Left lobe of liver (tissue), 2 donors: ENCODE results near the gene INTS6. TPM values are rescaled to one million over a fixed set of nuclear protein-coding genes. Genes with fewer than 3 reads are reported as not detected.
"Not testable (repeated sequence)": the region's sequence is repeated elsewhere in the genome, so short reads cannot be mapped to it uniquely, and the experiment has no call there.

Experiments
- ATAC-seq: fragments of 200-7000 bp; cut with Tn5 transposase; one replicate; pipeline ENCODE4 v1.9.1; 2020; ENCODE audit warnings: mild to moderate bottlenecking, moderate library complexity
- DNase-seq: peaks from one replicate; pipeline ENCODE4 v3.0.0-alpha.2; 2020; ENCODE audit warnings: low spot score
- total RNA-seq: library from RNA; stranded (reverse); gene quantifications from one replicate; pipeline ENCODE4 v1.2.1, GENCODE V29; 2021
- donor health status: DM: no; HTN: no; CAD: no; lungs with moderate emphysema.
- donor health status: DM: no; HTN: yes; CAD: no.

The INTS6 gene
- total RNA-seq, 1 donor from 2014 or later, result 20.6 TPM

- DNase-seq (no peak), ATAC-seq (peak; percentile 40)
These were observed 33.7 kb downstream of the INTS6 start for GRCh38 chr13:51419001-51419636.

DNA sequence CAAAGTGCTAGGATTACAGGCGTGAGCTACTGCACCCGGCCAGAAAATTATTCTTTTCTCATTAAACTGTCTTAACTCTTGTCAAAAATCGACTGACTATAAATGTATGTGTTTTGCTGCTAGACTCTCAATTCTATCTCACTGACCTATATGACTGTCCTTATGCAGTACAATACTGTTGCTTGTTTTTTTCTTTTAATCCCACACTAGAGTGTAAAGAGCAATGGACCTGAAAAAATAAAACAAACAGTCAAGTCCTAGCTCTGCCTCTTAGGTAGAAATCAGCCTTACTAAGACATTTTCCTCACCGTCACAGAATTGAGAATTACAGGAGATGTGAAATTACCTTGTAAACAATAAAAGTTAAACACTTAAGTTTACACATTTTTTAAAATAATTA is 35.1 kb downstream of the INTS6 start:
- DNase-seq, result no peak
- no peak for ATAC-seq

DNA sequence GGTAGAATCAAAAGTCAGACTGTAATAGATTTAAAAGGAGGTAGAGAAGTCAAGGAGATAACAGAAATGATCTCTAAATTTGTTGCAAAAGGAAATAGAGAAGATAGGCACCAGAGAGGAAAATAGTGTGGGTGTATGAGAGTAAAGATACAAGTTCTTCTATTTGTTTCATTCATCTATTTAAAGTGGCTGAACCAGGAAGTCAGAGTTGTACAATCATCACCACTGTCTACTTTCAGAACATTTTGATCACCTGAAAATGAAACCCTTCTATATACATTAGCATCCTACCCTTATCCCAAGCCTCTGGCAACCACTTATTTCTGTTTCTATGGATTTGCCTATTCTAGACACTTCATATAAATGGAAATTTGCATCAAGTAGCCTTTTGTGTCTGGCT is 36.7 kb downstream of the INTS6 start:
- DNase-seq (no peak), ATAC-seq (peak; percentile 22)

DNA sequence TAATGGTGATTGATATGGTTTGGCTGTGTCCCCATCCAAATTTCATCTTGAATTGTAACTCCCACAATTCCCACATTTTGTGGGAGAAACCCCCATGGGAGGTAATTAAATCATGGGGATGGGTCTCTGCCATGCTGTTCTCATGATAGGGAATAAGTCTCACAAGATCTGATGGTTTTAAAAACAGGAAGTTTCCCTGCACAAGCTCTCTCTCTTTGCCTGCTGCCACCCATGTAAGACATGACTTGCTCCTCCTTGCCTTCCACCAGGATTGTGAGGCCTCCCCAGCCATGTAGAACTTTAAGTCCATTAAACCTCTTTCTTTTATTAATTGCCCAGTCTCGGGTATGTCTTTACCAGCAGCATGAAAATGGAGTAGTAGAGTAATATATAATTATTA is 37.5 kb downstream of the INTS6 start:
- ATAC-seq, DNase-seq: not testable (repeated sequence)

GRCh38 chr13:51412431-51412830 is 40.4 kb downstream of the INTS6 start:
- DNase-seq (no peak), ATAC-seq (no peak)

GRCh38 chr13:51405176-51405575 is 47.7 kb downstream of the INTS6 start:
- no peak for ATAC-seq
- DNase-seq, result no peak

DNA sequence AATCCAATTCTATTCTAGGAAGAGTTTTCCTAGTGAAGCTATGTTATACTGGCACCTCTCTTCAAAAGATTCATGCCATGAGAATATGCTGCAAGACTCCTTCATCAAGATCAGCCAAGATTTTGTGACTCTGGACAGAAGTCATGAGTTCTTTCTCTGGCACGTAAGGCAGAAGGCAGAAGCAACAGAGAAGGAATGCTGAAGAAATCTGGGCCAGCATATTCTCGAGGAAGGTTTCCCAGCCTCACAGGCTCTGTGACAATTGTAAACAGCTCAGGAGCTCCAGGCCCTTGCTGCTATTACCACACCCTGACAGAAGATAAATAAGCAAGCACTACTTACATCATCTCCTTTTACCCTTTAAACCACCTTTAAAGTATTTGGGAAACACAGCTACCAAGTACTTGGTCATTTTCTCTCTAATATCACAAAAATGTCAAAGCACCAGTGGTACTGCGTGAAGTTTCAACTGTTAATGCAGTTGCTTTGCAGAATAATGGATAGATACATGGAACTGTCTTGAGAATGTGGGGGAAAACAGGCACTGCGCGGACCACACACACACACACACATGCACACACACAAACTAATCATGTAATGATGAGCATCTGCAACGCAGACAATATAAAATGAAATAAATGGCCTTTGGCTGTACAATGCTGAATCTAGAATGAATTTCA is 55.4 kb downstream of the INTS6 start:
- ATAC-seq, result peak; percentile 85
- DNase-seq, result no peak

- DNase-seq, result no peak
- no peak for ATAC-seq
These were observed 56.5 kb downstream of the INTS6 start for GRCh38 chr13:51396352-51396751.

- DNase-seq (no peak), ATAC-seq (no peak)
These were observed 58.1 kb downstream of the INTS6 start for GRCh38 chr13:51394724-51395123.

- no peak for ATAC-seq
- DNase-seq, result no peak
These were observed 67.7 kb downstream of the INTS6 start for GRCh38 chr13:51385114-51385513.

GRCh38 chr13:51380269-51380668 is 72.6 kb downstream of the INTS6 start:
- ATAC-seq (no peak), DNase-seq (no peak)

GRCh38 chr13:51373451-51373850 is 79.4 kb downstream of the INTS6 start:
- ATAC-seq (no peak), DNase-seq (no peak)

DNA sequence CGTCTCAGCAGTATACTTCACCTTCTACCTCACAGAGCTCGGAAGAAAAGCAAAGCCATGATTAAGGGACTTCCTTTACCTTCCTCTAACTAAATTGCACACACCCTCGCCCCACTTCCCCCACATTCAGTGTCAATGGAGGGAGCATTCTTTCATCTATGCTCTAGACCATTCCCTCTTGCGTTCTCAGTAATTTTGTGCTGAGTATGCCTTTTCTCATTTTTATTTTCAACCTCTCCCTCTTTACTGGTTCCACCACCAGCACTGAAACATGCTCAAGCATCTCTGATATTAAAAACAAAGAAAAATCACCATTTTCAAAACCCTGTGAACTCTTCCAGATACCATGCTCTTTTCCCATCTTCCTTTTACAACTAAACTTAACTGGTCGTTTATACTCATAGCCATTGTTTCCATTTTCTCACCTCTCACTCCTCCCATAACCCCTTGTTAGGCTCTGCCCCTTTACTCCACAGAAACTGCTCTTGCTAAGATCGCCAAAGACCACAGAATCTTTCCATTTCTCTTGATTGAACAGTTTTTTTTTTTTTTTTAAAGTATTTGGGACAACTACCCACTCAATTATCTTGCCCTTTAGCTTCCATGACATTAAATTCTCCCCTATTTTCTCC is 81.0 kb downstream of the INTS6 start:
- no peak for ATAC-seq
- DNase-seq, result no peak

GRCh38 chr13:51370811-51371210 is 82.0 kb downstream of the INTS6 start:
- DNase-seq (no peak), ATAC-seq (no peak)

DNA sequence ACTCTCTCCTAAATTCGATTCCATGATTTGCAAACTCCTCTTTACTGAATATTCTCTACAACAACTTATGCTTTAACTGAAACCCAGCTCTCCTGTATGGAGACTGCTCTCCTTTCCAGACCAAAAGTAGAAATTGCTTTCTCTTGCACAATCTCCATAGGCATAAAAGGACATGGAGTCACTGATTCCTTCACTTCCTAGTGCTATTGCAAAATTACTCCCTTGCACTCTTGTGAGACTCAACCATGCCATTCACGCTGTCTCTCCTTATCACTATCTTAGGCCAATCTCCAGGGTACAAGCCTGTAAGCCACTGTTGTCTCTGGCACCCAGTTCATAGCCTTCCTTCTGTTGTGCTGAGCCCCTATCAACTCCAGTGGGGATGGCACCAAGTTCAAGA is 82.7 kb downstream of the INTS6 start:
- peak; percentile 26 for ATAC-seq
- DNase-seq, result no peak

DNA sequence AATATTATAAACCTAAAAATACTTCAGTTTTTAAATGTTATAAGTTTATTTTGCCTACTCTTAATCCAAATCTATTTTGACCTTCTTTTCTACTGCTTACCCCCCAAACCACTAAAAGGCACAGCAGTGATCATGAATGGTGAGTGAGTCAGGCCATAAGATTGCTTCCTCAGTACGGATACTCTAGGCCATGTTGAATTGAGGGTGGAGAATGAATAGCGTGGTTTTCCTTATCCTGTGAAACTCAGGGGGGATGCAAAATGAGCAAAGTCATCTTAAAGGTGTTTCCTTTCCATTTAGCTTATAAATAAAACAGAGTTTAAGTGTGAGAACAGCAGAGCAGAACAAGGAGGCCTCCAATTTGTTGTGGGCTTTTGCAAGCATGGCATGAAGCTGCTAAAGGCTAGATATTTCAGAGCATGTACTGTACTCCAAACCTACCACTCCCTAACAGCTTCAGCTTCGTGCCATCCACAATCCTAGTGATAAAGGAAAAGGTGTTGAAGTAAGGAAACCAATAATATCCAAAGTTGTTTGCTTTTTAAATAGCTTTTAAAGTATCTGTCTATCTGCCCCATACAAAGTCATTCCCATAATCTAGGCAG is 88.3 kb downstream of the INTS6 start:
- no peak for DNase-seq
- no peak for ATAC-seq

DNA sequence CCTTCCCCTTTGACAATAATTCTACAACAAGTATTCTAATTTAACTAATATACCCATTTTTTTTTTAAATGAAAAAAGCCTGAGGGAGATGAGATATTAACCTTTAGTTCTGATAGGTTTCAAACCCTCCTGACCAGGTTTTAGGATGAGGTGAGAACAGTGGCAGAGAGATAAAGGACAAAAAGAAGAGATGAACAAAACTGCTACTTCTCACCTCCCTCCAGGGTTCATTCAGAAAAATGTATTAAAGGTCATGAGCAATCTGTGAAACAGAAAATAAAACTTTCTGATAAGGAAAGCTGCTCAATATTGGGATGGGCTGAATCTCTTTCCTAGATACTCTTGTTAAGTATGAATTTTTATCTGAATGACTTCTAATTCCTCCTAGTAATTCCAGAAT is 89.2 kb downstream of the INTS6 start:
- ATAC-seq, result no peak
- DNase-seq, result no peak

GRCh38 chr13:51361106-51361505 is 91.7 kb downstream of the INTS6 start:
- ATAC-seq, result no peak

DNA sequence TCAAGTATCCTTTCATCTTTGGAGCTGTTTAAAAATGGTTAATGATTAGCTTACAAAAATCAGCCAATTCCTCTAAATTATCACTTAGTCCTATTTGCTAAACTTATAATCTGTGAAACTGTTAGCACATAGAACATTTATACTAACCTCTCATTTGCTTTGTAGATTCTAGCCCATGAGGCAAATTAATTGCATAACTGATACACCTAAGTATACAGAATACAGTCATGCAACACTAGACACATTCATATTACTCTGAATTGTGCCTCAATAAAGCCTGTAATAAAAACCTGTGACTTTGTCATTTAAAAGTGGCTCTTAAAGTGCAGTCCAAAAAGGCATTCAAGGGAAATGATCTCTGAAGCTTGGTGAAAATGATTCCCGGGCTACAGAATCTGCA is 92.3 kb downstream of the INTS6 start:
- ATAC-seq (peak; percentile 56), DNase-seq (no peak)

More at GRCh38 chr13:51361106-51361505, 91.7 kb downstream of the INTS6 start:
- DNase-seq, result no peak

DNA sequence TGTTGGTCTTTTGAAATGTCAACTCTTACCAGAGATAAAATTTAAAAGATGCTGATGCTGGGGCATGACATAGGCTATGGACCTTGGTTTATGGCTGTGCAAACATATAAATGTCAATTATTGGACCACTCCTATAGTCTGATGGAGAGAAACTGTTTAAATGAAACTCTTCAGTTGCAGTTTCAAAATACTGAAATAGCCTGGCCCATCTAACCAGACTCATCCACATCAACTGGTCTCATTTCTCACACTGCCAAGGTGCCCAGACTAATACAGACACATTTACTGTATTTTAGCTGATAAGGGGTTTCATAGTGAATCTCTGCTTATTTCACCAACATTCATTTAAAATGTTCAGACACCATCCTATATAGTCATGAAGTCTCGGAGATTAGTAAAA is 93.5 kb downstream of the INTS6 start:
- DNase-seq (no peak), ATAC-seq (no peak)

GRCh38 chr13:51357928-51358595 is 94.8 kb downstream of the INTS6 start:
- no peak for ATAC-seq
- DNase-seq, result no peak
